HepG2 (cell line): ENCODE data around the gene UCN2.

ENCODE experiments used
- ELF4 ChIP-seq: sonication (generic); formaldehyde crosslinking; IDR thresholded peaks from 2 replicates; pipeline ENCODE4 v1.5.0; 2020; ENCODE audit warnings: missing genetic modification reagents, mild to moderate bottlenecking, moderate library complexity, borderline replicate concordance
- EZH2 ChIP-seq: conservative IDR thresholded peaks from 2 replicates; pipeline ENCODE4 v1.6.1; 2012; ENCODE audit warnings: mild to moderate bottlenecking, low read depth, low read length, moderate library complexity
- FOXM1 ChIP-seq: sonication (generic); formaldehyde crosslinking; IDR thresholded peaks from 2 replicates; pipeline ENCODE4 v1.5.0; 2020; ENCODE audit warnings: missing genetic modification reagents
- KDM5A ChIP-seq: fragments of 200-600 bp; sonication (generic); IDR thresholded peaks from 2 replicates; pipeline ENCODE4 v1.7.0; 2018; ENCODE audit warnings: antibody characterized with exemption, mild to moderate bottlenecking, low read length, borderline replicate concordance
- PHF20 ChIP-seq: sonication (generic); formaldehyde crosslinking; IDR thresholded peaks from 2 replicates; pipeline ENCODE4 v1.5.0; 2020; ENCODE audit warnings: mild to moderate bottlenecking, missing genetic modification reagents
- RAD21 ChIP-seq: fragments of 450-650 bp; formaldehyde crosslinking; IDR thresholded peaks from 2 replicates; pipeline ENCODE4 v1.5.0; 2020; ENCODE audit warnings: mild to moderate bottlenecking
- SMC3 ChIP-seq: IDR thresholded peaks from 2 replicates; pipeline ENCODE4 v1.6.1; 2011; ENCODE audit warnings: low read length, improper control_type of control experiment

DNA sequence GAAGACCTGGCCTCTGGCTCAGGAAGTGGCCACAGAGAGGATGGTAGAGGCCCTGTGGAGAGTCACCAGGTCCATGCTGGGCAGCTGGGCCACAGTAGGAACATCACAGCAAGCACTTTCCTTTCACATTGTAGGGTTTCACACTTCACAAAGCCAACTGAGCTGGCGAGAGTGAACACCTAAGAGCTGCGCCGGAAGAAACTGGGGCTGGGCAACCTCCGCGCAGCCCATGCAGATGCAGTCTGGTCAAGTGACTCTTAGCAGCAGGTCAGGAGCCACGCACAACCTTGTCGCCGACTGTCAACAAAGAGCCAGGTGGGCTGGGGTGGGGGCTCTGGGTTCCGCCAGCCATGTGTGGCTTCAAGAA, 44.3 kb downstream of the UCN2 start:
- TF ChIP-seq EZH2 (no peak), SMC3 (no peak), FOXM1 (no peak), KDM5A (no peak), ELF4 (CRISPR knock-in tag) (no peak), PHF20 (no peak), RAD21 (no peak)
